IMR-90 (cell line): ENCODE results near the gene DSC3. TPM values are rescaled to one million over a fixed set of nuclear protein-coding genes. Genes with fewer than 3 reads are reported as not detected.

Experiments used
- ATAC-seq: fragments of 200-7000 bp; cut with Tn5 transposase; 2 replicates; pipeline ENCODE4 v1.9.1; 2020; ENCODE audit warnings: low read depth, mild to moderate bottlenecking, moderate library complexity
- BruUV-seq: library from RNA; stranded (reverse); fragments of 400-500 nt; replicated peaks from 2 replicates; lab custom pipeline; 2021; lab: Mats Ljungman, UMichigan
- CTCF ChIA-PET: fragments of 300-600 bp; formaldehyde crosslinking; extraction: SDS; loops from one replicate; lab custom pipeline; 2021; ENCODE audit warnings: antibody characterized with exemption; lab: Yijun Ruan, JAX
- POLR2A ChIA-PET: fragments of 300-600 bp; sonication (Branson Sonifier 250); formaldehyde crosslinking; loops from one replicate; lab custom pipeline; 2022; ENCODE audit warnings: antibody characterized with exemption; ENCODE audit not compliant: unreplicated experiment; lab: Charles Lee
- DNase-seq: peaks from one replicate; pipeline ENCODE4 v3.0.0; 2013
- H2AFZ ChIP-seq: replicated peaks from 2 replicates; pipeline ENCODE3; 2013; ENCODE audit warnings: low read length, mild to moderate bottlenecking; ENCODE audit not compliant: poor library complexity
- H2AK5ac ChIP-seq: 2 replicates; pipeline ENCODE4 v1.6.1; 2013; ENCODE audit warnings: low read depth, low read length, inconsistent platforms
- H2AK9ac ChIP-seq: replicated peaks from 2 replicates; pipeline ENCODE3; 2013; ENCODE audit warnings: mild to moderate bottlenecking, low read depth, low read length, moderate library complexity; ENCODE audit not compliant: poor library complexity
- H2BK120ac ChIP-seq: 2 replicates; pipeline ENCODE4 v1.6.1; 2013; ENCODE audit warnings: low read depth, low read length, inconsistent platforms
- H2BK15ac ChIP-seq: 3 replicates; pipeline ENCODE4 v1.6.1; 2013; ENCODE audit warnings: low read depth, low read length, inconsistent platforms
- H2BK20ac ChIP-seq: 2 replicates; pipeline ENCODE4 v1.6.1; 2013; ENCODE audit warnings: low read depth, mild to moderate bottlenecking, inconsistent platforms, low read length, moderate library complexity
- H2BK5ac ChIP-seq: 2 replicates; pipeline ENCODE4 v1.6.1; 2013; ENCODE audit warnings: mild to moderate bottlenecking, low read depth, low read length, inconsistent platforms; ENCODE audit not compliant: poor library complexity, severe bottlenecking
- H3K14ac ChIP-seq: replicated peaks from 2 replicates; pipeline ENCODE4 v1.6.1; 2013; ENCODE audit warnings: low read depth, low read length, inconsistent platforms
- H3K18ac ChIP-seq: 2 replicates; pipeline ENCODE4 v1.6.1; 2013; ENCODE audit warnings: low read depth, low read length, control low read depth
- H3K23ac ChIP-seq: 2 replicates; pipeline ENCODE4 v1.6.1; 2013; ENCODE audit warnings: low read depth, low read length, inconsistent platforms
- H3K27ac ChIP-seq: 2 replicates; pipeline ENCODE4 v1.5.1; 2013; ENCODE audit warnings: mild to moderate bottlenecking, control low read depth, low read length; ENCODE audit not compliant: insufficient read depth
- H3K27me3 ChIP-seq: 2 replicates; pipeline ENCODE4 v1.6.1; 2013; ENCODE audit warnings: low read length; ENCODE audit not compliant: control insufficient read depth, insufficient read depth
- H3K36me3 ChIP-seq: 2 replicates; pipeline ENCODE4 v1.6.1; 2013; ENCODE audit warnings: low read length, mixed read lengths; ENCODE audit not compliant: control insufficient read depth, insufficient read depth
- H3K4ac ChIP-seq: 2 replicates; pipeline ENCODE4 v1.6.1; 2013; ENCODE audit warnings: low read depth, low read length, inconsistent platforms
- H3K4me1 ChIP-seq: 2 replicates; pipeline ENCODE4 v1.6.1; 2013; ENCODE audit warnings: low read length, mixed read lengths; ENCODE audit not compliant: control insufficient read depth, insufficient read depth
- H3K4me2 ChIP-seq: 2 replicates; pipeline ENCODE4 v1.6.1; 2013; ENCODE audit warnings: low read depth, mild to moderate bottlenecking, control low read depth, low read length, moderate library complexity
- H3K4me3 ChIP-seq: 2 replicates; pipeline ENCODE4 v1.5.1; 2013; ENCODE audit warnings: low read depth, mild to moderate bottlenecking, control low read depth, low read length, moderate library complexity; ENCODE audit not compliant: insufficient read depth
- H3K56ac ChIP-seq: 2 replicates; pipeline ENCODE4 v1.6.1; 2013; ENCODE audit warnings: low read length, inconsistent platforms; ENCODE audit not compliant: insufficient read depth; ENCODE audit errors: extremely low read depth
- H3K79me1 ChIP-seq, 2 experiments: 2 replicates each; pipeline ENCODE4 v1.6.1; 2013; ENCODE audit warnings: low read length in 2 of 2, inconsistent platforms in 1 of 2, low read depth in 1 of 2
- H3K9ac ChIP-seq: 2 replicates; pipeline ENCODE4 v1.6.1; 2013; ENCODE audit warnings: low read depth, low read length, control low read depth
- H3K9me1 ChIP-seq: 2 replicates; pipeline ENCODE4 v1.6.1; 2013; ENCODE audit warnings: low read length, inconsistent platforms; ENCODE audit not compliant: insufficient read depth
- H3K9me3 ChIP-seq: 2 replicates; pipeline ENCODE4 v1.6.1; 2013; ENCODE audit warnings: low read length; ENCODE audit not compliant: control insufficient read depth, insufficient read depth
- H4K20me1 ChIP-seq: 2 replicates; pipeline ENCODE4 v1.6.1; 2013; ENCODE audit warnings: low read length, inconsistent platforms; ENCODE audit not compliant: insufficient read depth
- H4K5ac ChIP-seq: 2 replicates; pipeline ENCODE4 v1.6.1; 2013; ENCODE audit warnings: mild to moderate bottlenecking, low read depth, low read length, control low read depth
- H4K8ac ChIP-seq, 2 experiments: 2 replicates each; pipeline ENCODE4 v1.6.1; 2013; ENCODE audit warnings: low read depth in 2 of 2, low read length in 2 of 2, control low read depth in 1 of 2, inconsistent platforms in 1 of 2
- H4K91ac ChIP-seq: 2 replicates; pipeline ENCODE4 v1.6.1; 2013; ENCODE audit warnings: low read depth, low read length, inconsistent platforms; ENCODE audit not compliant: insufficient read depth
- BHLHE40 ChIP-seq: fragments of 150-350 bp; IDR thresholded peaks from 2 replicates; pipeline ENCODE4 v1.6.1; 2016; ENCODE audit warnings: mild to moderate bottlenecking, low read depth, low read length
- CEBPB ChIP-seq: IDR thresholded peaks from 2 replicates; pipeline ENCODE4 v1.6.1; 2012; ENCODE audit warnings: low read depth, low read length, improper control_type of control experiment
- FOS ChIP-seq: fragments of 150-350 bp; IDR thresholded peaks from 2 replicates; pipeline ENCODE4 v1.6.1; 2016; ENCODE audit warnings: low read depth, low read length
- MAZ ChIP-seq: IDR thresholded peaks from 2 replicates; pipeline ENCODE4 v1.6.1; 2012; ENCODE audit warnings: low read depth, mild to moderate bottlenecking, low read length, improper control_type of control experiment, moderate library complexity, borderline replicate concordance
- MXI1 ChIP-seq: IDR thresholded peaks from 2 replicates; pipeline ENCODE4 v1.6.1; 2012; ENCODE audit warnings: low read depth, mild to moderate bottlenecking, low read length, moderate library complexity, borderline replicate concordance
- NFE2L2 ChIP-seq: fragments of 150-350 bp; IDR thresholded peaks from 2 replicates; pipeline ENCODE4 v1.6.1; 2016; ENCODE audit warnings: low read depth, mild to moderate bottlenecking, low read length
- RAD21 ChIP-seq: IDR thresholded peaks from 2 replicates; pipeline ENCODE4 v1.6.1; 2012; ENCODE audit warnings: low read length, improper control_type of control experiment
- RCOR1 ChIP-seq: IDR thresholded peaks from 2 replicates; pipeline ENCODE4 v1.6.1; 2012; ENCODE audit warnings: mild to moderate bottlenecking, low read length, improper control_type of control experiment; ENCODE audit not compliant: insufficient replicate concordance
- RFX5 ChIP-seq: IDR thresholded peaks from 2 replicates; pipeline ENCODE4 v1.8.0; 2012; ENCODE audit warnings: low read depth, mild to moderate bottlenecking, low read length, moderate library complexity
- SMC3 ChIP-seq: fragments of 150-350 bp; IDR thresholded peaks from 2 replicates; pipeline ENCODE4 v1.6.1; 2016; ENCODE audit warnings: low read depth, mild to moderate bottlenecking, antibody characterized with exemption, low read length, moderate library complexity
- WGBS, 2 experiments: methylation state at CpG; one replicate each; pipeline versions ENCODE4 v1.1.5 to v1.1.7; 2013; ENCODE audit warnings: missing lambda C conversion rate in 2 of 2; ENCODE audit not compliant: insufficient read length in 1 of 2; ENCODE audit errors: extremely low coverage in 2 of 2; 5-methylcytosine and 5-hydroxymethylcytosine counted together
- dilution Hi-C: fragments of 300-500 bp; cut with HindIII; formaldehyde crosslinking; loops from one replicate; pipeline ENCODE4 v1.14.3; 2018; ENCODE audit warnings: low sequenced_read_pairs; ENCODE audit not compliant: unreplicated experiment
- in situ Hi-C: fragments of 300-500 bp; cut with MboI; formaldehyde crosslinking; loops from 3 replicates; pipeline ENCODE4 v1.14.3; 2019; ENCODE audit warnings: low sequenced_read_pairs, inconsistent platforms, mixed read lengths
- intact Hi-C: fragments of 100-400 bp; cut with micrococcal nuclease; formaldehyde crosslinking; loops from 2 replicates; pipeline ENCODE4 v1.10.0; 2022
- polyA plus RNA-seq, 3 experiments: library from polyadenylated mRNA; depleted of rRNA; stranded (reverse); fragments of >200 nt; gene quantifications; 2 replicates each; pipeline ENCODE4 v1.2.3, GENCODE V29; 2012; ENCODE audit warnings: low replicate concordance in 1 of 3
- total RNA-seq: library from RNA; depleted of rRNA; stranded (reverse); fragments of >200 nt; gene quantifications from 2 replicates; pipeline ENCODE4 v1.2.3, GENCODE V29; 2012
- TF ChIP-seq, protein P1 (sequence below): fragments of 150-350 bp; IDR thresholded peaks from 2 replicates; pipeline ENCODE4 v1.6.1; 2016; ENCODE audit warnings: low read depth, mild to moderate bottlenecking, low read length, moderate library complexity, borderline replicate concordance
- TF ChIP-seq, protein P2 (sequence below): conservative IDR thresholded peaks from 2 replicates; pipeline ENCODE4 v1.5.1; 2012; ENCODE audit warnings: mild to moderate bottlenecking, low read depth, low read length, improper control_type of control experiment

The DSC3 gene
- total and polyA plus RNA-seq, 2 of the 4 experiments (the other 2 are of a cell fraction) = under 0.01 to 0.09 TPM

DNA sequence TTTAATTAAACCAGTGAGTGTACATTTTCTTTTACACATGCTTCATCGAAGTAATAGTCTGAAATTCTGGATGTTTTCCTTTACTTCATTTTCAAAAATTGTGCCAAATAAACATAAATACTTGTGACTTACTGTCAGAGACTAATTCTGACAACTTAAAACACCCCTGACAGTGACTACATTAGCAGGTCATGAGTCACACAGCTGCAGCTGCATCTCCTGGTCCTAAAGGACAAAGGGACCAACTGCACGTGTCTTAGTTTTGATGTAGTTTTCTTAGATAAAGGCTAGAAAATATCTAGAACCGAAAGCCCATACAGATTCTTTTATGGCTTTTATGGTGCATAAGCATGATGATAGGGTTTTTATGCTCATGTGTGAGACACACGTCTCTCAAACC lies 29.6 kb upstream of the DSC3 start:
- Histone ChIP-seq H2BK120ac (no peak overlapping the region), H4K8ac (no peak overlapping the region), H2AK5ac (no peak overlapping the region), H4K20me1 (no peaks in the 10 kb centered on the region), H4K91ac (no peak overlapping the region), H2BK15ac (no peak overlapping the region), H3K79me1 (no peaks in the 10 kb centered on the region), H3K27ac (no peak overlapping the region), H3K9me1 (no peaks in the 10 kb centered on the region), H3K4me3 (no peak overlapping the region), H3K18ac (no peak overlapping the region), H3K9ac (no peak overlapping the region), H2BK5ac (no peak overlapping the region), H3K27me3 (no peaks in the 10 kb centered on the region), H2AFZ (no peak overlapping the region), H4K5ac (no peak overlapping the region), H3K4me1 (no peaks in the 10 kb centered on the region), H2BK20ac (no peak overlapping the region), H3K14ac (no peak overlapping the region), H3K23ac (no peak overlapping the region), H3K36me3 (no peaks in the 10 kb centered on the region), H3K56ac (no peak overlapping the region), H3K4ac (no peak overlapping the region), H3K4me2 (no peak overlapping the region), H3K9me3 (no peaks in the 10 kb centered on the region; the same call in 1 of the 2 replicates), H2AK9ac (no peak overlapping the region)
- CTCF ChIA-PET = no interaction called here
- intact Hi-C loops (no loop called here), in situ Hi-C loops (no loop called here), dilution Hi-C loops (no loop called here)
- no peak for ATAC-seq
- BruUV-seq = no TSS peak
- WGBS, 2 experiments = no CpG with 5 or more reads among the region's 4 CpGs
- no peak for DNase-seq
- POLR2A ChIA-PET = no interaction called here
- no peak for TF ChIP-seq MAZ
- TF ChIP-seq MXI1 = no peak
- no peak for TF ChIP-seq NFE2L2
- TF ChIP-seq CEBPB = no peak
- no peak for TF ChIP-seq RFX5
- TF ChIP-seq, protein P1, sequence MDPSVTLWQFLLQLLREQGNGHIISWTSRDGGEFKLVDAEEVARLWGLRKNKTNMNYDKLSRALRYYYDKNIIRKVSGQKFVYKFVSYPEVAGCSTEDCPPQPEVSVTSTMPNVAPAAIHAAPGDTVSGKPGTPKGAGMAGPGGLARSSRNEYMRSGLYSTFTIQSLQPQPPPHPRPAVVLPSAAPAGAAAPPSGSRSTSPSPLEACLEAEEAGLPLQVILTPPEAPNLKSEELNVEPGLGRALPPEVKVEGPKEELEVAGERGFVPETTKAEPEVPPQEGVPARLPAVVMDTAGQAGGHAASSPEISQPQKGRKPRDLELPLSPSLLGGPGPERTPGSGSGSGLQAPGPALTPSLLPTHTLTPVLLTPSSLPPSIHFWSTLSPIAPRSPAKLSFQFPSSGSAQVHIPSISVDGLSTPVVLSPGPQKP = no peak
- no peak for TF ChIP-seq BHLHE40
- TF ChIP-seq, protein P2, sequence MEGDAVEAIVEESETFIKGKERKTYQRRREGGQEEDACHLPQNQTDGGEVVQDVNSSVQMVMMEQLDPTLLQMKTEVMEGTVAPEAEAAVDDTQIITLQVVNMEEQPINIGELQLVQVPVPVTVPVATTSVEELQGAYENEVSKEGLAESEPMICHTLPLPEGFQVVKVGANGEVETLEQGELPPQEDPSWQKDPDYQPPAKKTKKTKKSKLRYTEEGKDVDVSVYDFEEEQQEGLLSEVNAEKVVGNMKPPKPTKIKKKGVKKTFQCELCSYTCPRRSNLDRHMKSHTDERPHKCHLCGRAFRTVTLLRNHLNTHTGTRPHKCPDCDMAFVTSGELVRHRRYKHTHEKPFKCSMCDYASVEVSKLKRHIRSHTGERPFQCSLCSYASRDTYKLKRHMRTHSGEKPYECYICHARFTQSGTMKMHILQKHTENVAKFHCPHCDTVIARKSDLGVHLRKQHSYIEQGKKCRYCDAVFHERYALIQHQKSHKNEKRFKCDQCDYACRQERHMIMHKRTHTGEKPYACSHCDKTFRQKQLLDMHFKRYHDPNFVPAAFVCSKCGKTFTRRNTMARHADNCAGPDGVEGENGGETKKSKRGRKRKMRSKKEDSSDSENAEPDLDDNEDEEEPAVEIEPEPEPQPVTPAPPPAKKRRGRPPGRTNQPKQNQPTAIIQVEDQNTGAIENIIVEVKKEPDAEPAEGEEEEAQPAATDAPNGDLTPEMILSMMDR = no peak
- TF ChIP-seq FOS = no peak
- TF ChIP-seq RAD21 = no peak
- no peak for TF ChIP-seq RCOR1
- no peak for TF ChIP-seq SMC3
